Endothelial cell of hepatic sinusoid (primary cell): Measurements from ENCODE around the gene TPBGL.

Source experiments
- in situ Hi-C: cut with HindIII; loops from 2 replicates; pipeline ENCODE4 v1.10.0; 2017; ENCODE audit warnings: low sequenced_read_pairs

TPBGL gene

DNA sequence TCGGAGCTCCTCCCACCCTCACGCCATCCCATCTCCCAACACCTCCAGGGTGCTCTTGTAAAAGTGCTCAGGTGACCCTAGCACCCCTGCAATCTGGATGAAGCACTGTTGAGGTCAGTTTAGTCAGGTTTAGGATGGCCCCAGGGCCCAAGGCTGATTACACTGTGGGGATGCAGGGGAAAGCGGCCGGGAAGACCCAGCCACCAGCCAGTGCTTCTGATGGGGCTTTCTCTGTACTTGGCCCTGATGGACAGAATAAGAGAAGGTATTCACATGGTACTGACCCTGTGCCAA, 28.7 kb downstream of the TPBGL start:
- in situ Hi-C loops: no loop called here

DNA sequence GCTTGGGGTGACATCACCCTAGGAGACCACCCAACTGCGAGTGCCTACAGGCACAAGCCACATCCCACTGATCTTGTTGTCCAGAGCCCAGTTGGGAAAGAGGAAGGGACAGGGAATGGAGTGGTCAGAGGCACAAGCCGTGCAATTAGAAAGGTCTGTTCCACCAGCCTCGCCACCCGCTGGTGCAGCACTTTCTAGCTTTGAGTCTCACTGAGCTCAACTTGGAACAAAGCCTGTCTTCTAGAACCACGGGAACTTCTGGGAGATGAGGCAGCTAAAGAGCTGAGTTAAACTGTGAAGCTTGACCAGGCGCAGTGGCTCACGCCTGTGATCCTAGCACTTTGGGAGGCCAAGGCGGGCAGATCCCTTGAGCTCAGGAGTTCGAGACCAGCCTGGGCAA, 29.3 kb downstream of the TPBGL start:
- in situ Hi-C loops: loop anchor here (5.0 to 10.0 kb wide), 3 partner anchors 58 to 252 kb away; no protein-coding TSS in a partner anchor

DNA sequence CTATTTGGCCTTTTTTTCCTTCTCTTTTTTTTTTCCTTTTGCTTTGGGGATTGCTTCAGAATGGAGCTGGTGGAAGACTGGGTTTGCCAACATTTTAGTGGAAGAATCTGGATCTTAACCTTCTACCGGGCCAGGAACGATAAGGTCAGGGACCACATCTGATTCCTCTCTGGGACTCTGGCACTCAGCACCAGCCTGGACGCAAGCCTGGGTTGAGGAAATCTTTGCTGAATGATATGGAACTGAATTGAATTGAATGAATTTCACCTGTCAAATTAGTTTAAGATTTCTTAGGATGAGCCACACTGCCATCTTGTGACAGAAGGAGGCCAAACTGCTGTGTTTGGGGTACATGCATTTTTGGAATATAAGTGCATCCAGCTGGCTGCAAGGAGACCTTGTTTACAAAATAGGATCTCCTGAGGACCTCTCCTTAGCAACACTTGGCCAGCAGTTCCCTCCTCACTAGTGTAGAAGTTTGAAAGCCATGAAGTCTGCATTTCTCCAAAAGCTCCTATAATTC, 30.4 kb downstream of the TPBGL start:
- in situ Hi-C loops: loop anchor here (5.0 to 10.0 kb wide), 3 partner anchors 59 to 251 kb away; no protein-coding TSS in a partner anchor

DNA sequence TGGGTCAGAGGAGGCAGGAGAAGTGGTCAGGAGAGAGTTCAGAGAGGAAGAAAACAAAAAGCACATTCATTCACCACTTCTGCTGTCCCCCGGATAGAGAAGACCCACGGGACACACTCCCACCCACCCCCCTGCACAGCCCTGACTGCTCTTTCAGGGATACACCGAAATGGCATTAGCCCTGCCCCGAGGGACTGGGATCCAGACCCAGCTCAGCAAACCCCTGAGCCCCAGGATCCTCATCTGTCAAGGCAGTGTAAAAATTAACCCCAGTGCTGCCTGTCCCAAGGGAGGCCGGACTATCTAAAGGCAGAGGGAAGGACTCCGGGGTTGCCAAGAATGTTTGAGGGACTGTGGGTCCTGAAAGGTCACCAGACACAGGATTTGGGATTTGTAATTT, 31.2 kb downstream of the TPBGL start:
- in situ Hi-C loops: loop anchor here (5.0 to 10.0 kb wide), 3 partner anchors 59 to 251 kb away; no protein-coding TSS in a partner anchor

DNA sequence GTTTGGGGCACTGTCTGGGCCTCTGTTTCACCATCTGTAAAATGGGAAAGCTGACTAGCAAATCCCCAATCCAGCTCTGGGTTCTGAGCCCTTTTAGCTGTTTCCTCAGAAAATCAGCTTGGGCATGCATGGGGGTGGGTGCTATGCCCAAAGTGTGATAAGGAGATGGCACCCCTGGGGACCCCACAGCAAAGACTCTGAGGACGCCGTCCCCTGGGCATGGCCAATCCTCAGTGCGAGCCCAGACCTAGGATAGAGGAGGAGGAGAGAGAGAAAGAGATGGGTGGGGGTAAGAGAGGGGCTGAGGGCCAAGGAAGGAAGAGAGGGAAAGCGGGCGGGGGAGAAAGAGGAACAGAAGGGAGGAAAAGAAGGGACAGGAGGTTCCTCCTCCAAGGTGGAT, 31.8 kb downstream of the TPBGL start:
- in situ Hi-C loops: loop anchor here (5.0 to 10.0 kb wide), 3 partner anchors 60 to 250 kb away; no protein-coding TSS in a partner anchor

DNA sequence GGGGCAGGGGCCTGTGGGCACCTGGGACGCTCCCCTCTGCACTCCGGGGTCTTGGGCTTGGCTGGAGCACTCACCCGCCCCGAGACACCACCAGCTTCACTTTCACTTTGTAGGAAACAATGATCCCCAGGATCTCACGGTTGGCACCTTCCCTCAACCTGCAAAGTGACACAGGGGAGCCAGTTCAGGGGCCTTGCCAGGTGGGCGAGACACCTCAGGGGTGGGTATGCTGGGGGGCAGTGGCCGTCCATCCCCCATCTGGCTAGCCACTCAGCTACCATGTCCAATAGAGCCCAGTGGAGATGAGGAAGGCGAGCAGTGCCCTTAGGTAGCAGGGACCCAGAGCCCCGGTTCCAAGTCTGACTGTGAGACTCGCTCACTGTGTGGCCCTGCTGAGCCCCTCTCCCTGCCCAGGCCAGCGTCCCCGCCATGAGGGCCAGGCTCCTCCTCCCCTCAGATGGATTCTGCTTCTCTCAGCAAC, 32.3 kb downstream of the TPBGL start:
- in situ Hi-C loops: loop anchor here (5.0 to 10.0 kb wide), 3 partner anchors 61 to 249 kb away; no protein-coding TSS in a partner anchor

DNA sequence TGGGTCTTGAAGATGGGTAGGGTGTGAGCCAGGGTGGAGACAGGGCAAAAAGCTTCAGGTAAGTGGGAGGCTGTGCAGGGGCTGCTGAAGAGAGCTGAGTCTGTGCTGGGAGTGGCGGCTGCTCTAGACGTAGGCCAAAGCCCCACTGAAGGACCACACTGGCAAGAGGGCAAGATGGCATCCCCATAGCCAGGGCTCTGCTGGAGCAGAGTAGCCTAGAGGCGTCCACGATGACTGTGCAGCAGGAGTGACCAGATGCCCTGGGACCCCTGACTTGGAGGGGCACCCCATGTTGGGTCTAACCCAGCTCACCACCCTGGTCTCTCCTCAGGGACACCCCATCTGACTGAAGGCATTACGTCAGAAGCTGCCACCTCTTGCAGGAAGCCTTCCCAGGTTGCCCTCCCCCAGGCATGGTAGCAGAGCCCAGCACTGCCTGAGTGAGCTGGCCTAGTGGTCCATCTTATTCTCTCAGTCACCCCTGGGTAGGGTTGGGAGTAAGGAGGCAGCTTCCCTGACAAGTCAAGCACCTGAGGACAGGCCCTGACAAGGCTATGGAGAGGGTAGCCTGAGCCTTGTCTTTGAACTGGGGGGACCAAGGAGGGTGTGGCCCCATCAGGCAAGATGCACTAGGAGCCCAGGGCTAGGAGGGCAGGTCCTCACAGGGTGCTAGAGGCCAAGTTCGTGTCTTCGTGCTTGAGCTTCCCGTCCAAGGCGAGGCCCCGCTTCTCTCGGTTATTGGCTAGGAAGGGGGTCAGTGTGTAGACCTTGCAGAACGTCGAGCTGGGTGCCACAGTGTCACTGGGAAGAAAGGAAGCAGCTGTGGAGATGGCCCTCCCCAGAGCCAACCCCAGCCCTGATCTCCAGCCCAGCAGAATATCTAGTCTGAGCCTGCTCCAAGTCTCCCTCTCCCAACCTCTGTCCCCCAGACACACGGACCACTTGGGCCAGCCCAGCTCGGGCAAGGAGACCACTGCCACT, 33.1 kb downstream of the TPBGL start:
- in situ Hi-C loops: loop anchor here (5.0 to 10.0 kb wide), 3 partner anchors 61 to 249 kb away; no protein-coding TSS in a partner anchor

DNA sequence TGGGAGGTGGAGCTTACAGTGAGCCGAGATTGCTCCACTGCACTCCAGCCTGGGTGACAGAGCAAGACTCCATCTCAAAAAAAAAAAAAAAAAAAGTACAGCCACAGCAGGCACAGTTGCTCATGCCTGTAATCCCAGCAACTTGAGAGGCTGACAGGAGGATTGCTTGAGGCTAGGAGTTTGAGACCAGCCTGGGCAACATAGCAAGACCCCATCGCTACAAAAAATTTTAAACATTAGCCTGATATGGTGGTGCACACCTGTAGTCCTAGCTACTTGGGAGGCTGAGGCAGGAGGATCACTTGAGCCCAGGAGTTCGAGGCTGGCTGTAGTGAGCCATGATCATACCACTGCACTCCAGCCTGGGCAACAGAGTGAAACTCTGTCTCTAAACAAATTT, 34.1 kb downstream of the TPBGL start:
- in situ Hi-C loops: loop anchor here (5.0 to 10.0 kb wide), 3 partner anchors 62 to 248 kb away; no protein-coding TSS in a partner anchor

DNA sequence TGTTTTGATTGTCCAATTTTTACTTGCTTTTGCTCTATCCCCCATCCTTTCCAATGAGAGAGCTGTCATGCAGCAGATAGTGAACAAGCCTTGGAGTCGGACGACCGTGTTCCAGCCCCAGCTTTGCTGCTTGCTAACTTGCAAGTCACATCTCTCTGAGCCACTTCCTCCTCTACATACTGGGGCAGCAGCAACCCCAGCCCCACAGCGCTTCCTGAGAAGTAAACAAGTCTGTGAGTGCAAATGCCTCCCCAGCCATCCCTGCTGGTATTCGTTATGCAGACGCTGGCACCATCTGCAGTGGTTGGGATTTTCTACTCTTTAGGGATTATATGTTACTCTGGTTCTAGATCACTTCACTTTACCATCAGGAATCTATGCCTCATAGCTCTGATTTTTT, 35.0 kb downstream of the TPBGL start:
- in situ Hi-C loops: loop anchor here (10.0 kb wide), 1 partner anchor 89 kb away; no protein-coding TSS in a partner anchor

DNA sequence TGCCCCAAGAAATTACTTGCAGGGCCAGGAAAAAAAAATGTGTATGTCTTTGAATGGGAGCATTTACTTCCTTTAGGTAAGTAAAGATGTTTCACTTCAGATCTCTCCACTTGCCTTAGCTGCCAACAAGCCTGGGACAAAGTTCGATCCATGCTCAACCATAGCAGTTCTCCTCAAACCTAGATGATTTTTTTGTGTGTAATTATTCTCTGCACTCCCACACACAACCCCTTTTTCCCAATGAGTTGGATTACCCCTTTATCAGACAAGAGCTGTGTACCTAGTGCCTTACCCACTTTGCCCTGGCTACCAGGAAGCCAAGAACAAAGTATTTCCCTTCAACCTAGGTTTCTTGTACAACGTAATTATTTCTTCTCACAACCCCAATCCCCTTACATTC, 35.6 kb downstream of the TPBGL start:
- in situ Hi-C loops: loop anchor here (10.0 kb wide), 1 partner anchor 89 kb away; no protein-coding TSS in a partner anchor

DNA sequence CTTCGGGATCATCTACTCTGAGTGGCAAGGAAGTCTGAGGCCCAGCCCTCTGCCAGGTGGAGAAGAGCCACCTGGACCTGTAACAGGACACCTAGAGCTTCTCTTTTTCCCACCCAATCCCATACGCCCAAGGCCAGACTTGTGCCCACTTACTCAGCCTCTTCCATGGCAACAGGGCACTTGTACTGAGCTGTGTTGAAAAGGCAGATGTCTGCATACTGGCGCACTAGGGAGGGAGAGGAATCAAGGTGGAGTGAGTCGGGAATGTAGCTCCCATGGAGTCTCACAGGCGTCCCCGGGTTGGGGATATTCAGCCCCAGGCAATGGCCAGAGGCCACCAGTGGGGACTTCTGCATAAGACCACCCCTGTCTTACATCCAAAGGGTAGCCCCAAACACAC, 36.1 kb downstream of the TPBGL start:
- in situ Hi-C loops: loop anchor here (10.0 kb wide), 1 partner anchor 88 kb away; no protein-coding TSS in a partner anchor

DNA sequence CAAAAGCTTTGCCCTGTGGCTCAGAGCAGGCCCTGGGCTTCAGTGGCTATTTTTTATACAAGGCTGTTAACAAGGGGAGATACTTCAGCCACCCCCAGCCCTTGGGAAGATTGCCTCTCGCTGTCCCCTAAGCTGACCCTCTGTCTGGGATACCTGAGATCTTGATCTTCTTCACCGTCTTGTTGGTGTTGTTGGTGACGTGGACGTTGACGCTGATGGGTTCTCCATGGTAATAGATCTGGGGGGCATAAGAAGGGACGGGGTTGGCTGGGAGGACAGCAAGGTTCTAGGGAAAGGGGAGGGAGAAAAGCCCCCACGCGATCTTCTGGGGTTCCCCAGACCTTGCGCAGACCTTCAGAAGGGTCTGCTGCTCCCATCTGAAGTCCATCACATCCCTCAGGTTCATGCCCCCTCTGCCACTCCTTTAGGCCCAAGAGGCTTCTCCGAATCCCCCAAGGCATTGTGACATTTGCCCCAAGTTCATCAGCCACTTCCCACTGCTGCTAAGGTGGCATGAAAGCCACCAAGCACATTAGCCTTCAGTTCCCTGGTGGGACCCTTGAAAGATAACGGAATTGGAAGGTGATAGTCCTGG, 36.7 kb downstream of the TPBGL start:
- in situ Hi-C loops: loop anchor here (10.0 kb wide), 1 partner anchor 87 kb away; no protein-coding TSS in a partner anchor

DNA sequence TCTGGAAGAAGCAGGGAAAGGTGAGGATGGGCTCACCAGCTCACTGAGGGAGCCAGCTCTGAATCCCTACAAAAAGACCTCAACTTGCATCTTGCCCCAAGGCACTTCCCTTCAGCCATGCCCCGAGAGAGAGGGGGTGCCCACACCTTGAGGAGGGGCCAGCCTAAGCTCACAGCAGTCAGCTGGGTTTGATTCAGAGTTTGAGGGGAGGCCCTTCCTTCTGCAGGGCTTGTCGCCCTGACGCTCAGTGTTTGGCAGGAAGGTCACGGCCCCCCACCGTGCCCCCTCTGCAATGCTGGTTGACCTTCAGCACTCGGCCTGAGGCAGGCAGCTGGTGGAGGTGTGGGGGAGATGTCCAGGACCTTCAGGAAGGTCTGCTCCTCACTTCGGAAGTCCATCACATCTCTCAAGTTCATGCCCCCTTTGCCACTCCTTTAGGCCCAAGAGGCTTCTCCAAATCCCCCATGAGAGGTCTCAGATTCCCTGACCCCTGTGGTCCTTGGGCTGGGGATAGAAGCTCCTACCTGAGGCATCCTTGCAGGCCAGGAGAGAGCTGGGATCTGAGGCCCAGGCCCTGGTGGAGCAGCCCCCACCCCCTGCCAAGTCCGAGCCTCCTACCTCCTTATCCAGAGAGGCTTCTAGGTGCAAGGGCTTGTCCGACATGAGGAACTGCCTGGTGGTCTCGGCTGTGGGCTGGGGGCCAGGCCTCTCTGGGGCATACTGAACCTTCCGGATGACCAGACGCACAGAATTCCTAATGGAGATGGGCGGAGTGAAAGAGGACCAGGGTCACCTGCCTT, 37.6 kb downstream of the TPBGL start:
- in situ Hi-C loops: loop anchor here (10.0 kb wide), 1 partner anchor 87 kb away; no protein-coding TSS in a partner anchor

DNA sequence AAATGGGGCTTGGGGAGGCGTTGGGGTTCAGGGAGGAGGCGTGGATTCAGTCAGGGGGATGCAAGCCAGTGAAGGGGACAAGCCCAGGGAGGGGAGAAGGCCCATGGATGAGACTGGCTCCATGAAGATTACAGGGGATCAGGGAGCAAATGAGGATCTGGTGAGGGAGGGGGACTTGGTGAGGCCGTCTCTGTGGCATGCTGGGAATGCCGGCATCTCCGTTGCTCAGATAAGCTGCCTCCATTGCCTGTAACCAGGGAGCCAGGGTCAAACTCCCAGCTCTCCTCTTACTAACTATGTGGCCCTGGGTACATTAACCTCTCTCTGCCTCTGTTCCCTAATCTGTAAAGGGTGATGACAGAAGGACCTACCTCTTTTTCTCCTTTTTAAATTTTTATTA, 38.7 kb downstream of the TPBGL start:
- in situ Hi-C loops: loop anchor here (10.0 kb wide), 1 partner anchor 86 kb away; no protein-coding TSS in a partner anchor

DNA sequence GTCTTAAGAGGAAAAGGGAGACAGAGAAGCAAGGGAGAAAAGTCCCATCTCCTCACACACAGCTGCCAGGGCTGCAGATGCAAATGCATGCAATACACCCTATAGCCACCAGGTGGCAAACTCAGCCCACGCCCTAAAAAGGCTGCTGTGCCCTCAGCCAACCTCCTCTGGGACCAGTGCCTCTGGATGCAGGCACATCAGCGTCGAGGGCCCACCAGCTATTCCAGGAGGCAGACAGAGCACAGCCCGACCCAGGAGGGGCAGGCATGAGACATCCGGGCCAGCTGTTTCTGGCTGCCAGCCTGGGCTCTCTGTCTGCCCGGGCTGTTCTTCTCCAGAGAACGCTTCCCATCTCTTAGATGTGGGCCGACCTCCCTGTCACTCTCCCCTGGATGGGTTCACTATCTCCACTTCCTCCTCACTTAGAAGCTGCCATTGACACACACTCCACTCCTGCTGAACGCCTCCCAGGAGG, 39.7 kb downstream of the TPBGL start:
- in situ Hi-C loops: no loop called here

DNA sequence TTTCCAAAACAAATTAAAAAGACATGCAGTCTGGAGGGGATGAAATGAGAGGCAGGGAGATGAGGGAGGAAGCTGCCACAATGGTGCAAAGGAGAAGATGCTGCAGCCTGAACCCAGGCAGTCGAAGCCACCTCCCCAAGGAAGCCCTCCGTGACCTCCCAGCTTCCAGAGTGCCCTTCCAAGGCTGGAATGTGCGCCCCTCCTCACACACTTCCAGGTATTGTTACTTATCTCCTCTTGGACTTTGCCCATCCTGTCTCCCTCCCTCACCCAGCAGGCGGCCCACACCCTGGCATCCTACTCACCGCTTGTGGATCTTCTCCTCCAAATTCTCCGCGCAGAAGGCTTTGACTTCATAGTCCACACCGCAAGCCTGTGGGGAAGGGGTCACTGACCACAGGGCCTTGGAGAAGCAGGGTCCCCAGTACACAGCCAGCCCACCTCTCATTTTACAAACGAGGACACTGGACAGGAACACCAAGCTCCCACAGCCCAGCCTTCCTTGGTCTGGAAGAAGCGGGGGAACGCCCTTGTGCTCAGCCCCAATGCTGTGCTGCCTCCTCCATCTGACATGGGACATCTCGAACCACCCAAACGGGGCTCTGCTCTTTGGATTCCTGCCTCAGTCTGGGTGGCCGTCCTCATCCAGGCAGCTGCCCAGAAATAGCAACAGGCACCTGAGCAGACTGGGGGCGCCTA, 40.3 kb downstream of the TPBGL start:
- in situ Hi-C loops: no loop called here

DNA sequence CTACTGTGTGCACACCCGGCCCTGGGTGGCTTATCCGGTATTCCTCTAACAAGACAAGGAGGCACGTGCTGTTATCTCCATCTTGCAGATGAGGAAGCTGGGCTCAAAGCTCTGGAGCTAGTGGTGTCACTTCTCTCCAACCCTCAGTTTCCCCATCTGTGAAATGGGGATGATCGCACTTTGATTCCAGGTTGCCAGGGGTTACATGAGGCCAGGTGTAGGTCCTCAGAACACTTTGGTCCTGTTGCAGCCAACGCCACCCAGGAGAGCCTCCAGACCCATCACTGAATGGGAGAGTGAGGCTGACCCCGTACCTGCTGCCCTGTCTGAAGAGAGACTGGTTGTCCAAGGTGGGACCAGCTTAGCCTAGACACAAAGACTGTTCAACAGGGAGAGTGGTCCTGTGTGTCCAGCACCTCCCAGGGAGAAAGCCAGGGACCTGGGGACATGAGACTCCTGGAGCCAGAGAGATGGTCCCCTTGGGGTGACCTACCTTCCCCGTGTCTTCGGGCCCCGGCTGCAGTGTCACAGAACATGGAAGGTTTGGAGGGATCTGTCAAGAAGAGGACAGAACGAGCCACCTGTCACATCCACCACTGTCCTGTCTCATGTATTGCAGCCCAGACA, 41.0 kb downstream of the TPBGL start:
- in situ Hi-C loops: no loop called here

DNA sequence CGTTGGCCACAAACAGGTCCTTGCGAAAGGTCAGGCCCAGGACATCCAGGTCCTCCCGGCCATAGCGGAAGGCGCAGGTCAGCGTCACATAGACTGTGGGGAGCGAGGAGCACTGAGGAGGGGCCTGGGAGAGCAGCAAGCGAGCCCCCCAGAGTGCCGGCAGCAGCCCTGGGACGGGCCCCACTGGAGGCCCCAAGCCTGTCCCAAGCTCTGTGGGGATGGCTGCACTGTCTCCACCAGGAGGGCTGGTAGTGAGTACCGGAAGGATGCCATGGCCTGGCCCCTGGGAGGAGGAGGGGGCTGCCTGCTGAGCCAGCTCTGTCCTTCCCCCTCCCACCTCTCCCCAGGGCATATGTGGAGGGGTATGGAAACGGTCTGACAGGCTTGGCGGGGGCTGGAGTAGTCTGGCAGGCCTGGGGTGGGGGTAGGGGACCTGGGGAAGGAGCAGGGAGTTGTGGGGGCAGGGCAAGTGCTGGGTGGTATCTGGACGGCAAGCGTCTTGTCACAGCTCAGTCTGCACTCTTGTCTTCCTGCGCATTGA, 42.9 kb downstream of the TPBGL start:
- in situ Hi-C loops: no loop called here
